Pancreas (tissue), 10 donors: ENCODE data around the gene RNF14. TPM values are rescaled to one million over a fixed set of nuclear protein-coding genes. Genes with fewer than 3 reads are reported as not detected.
"Not testable (repeated sequence)": the region's sequence is repeated elsewhere in the genome, so short reads cannot be mapped to it uniquely, and the experiment has no call there.

Experiments
- ATAC-seq, 4 donors: fragments of 200-7000 bp; cut with Tn5 transposase; one replicate each; pipeline versions ENCODE4 v1.8.0 to v1.9.1; 2020; ENCODE audit warnings: mild to moderate bottlenecking in 4 of 4, moderate library complexity in 4 of 4
- DNase-seq, 6 donors: peaks; one replicate each; pipeline ENCODE4 v3.0.0-alpha.2; 2020
- FAIRE-seq: peaks from 2 replicates; lab custom pipeline; 2012; peaks lifted over from hg19 to GRCh38; lab: Jason Lieb, UNC
- H3K27ac ChIP-seq, 4 donors: fragments of 200-600 bp; sonication (generic); 1 replicate in 3 of 4; 2 replicates in 1 of 4; pipeline versions ENCODE4 v1.5.0 to v1.8.0; 2020
- H3K27me3 ChIP-seq, 4 donors: fragments of 200-600 bp; one replicate each; pipeline ENCODE4 v1.8.0; 2021
- H3K36me3 ChIP-seq, 3 donors: fragments of 200-600 bp; sonication (generic) in 1 of 3; one replicate each; pipeline versions ENCODE4 v1.5.0 to v1.8.0; 2020 to 2021
- H3K4me1 ChIP-seq, 3 donors: fragments of 200-600 bp; one replicate each; pipeline ENCODE4 v1.8.0; 2021
- H3K4me3 ChIP-seq, 4 donors: fragments of 200-600 bp; sonication (generic) in 2 of 4; one replicate each; pipeline versions ENCODE4 v1.5.0 to v1.8.0; 2020 to 2021
- H3K9me3 ChIP-seq, 4 donors: fragments of 200-600 bp; one replicate each; pipeline ENCODE4 v1.8.0; 2021
- WGBS, 2 donors: extraction: QIAGEN DNeasy Blood & Tissue Kit; methylation state at CpG; one replicate each; pipeline ENCODE4 v1.1.7; 2013; 5-methylcytosine and 5-hydroxymethylcytosine counted together
- intact Hi-C, 3 donors: fragments of 100-400 bp; cut with DNase I; formaldehyde crosslinking; loops; one replicate each; pipeline versions ENCODE4 v1.11.1 to v1.14.2; 2022
- polyA plus RNA-seq, 2 donors: library from polyadenylated mRNA; stranded (reverse); fragments of 200-250 nt; gene quantifications; one replicate each; pipeline ENCODE4 v1.2.3, GENCODE V29; 2013
- total RNA-seq, 6 donors: library from RNA; stranded (reverse); fragmentation: NEBNext Ultra II Directional in 4 of 6; extraction: Animal tissue kit (Norgen Biotek cat#: 25700) in 4 of 6; gene quantifications; one replicate each; pipeline versions ENCODE4 v1.2.1 to v1.2.4, GENCODE V29; 2021 to 2023
- TF ChIP-seq, protein P1 (sequence below), 4 donors: fragments of 200-600 bp; sonication (generic) in 3 of 4; IDR thresholded peaks; one replicate each; pipeline versions ENCODE4 v1.5.0 to v1.8.0; 2021; ENCODE audit warnings: antibody characterized with exemption in 4 of 4
- donor health status: healthy with polysubstance abuse.
- donor health status: DM: no; HTN: no; CAD: no; lungs with moderate emphysema.
- donor health status: DM: no; HTN: no; CAD: no.
- donor health status: control.
- donor health status: control.
- donor health status: Bipolar disorder and iron deficiency.
- donor health status: DM: yes; HTN: yes; CAD: no.
- donor health status: DM: no; HTN: no; CAD: no.
- donor health status: DM: no; HTN: no; CAD: no.
- donor health status: DM: yes; HTN: yes; CAD: no.

The RNF14 gene
- total and polyA plus RNA-seq, 8 donors, result 7.8 to 30.4 (median 19.8) TPM

DNA sequence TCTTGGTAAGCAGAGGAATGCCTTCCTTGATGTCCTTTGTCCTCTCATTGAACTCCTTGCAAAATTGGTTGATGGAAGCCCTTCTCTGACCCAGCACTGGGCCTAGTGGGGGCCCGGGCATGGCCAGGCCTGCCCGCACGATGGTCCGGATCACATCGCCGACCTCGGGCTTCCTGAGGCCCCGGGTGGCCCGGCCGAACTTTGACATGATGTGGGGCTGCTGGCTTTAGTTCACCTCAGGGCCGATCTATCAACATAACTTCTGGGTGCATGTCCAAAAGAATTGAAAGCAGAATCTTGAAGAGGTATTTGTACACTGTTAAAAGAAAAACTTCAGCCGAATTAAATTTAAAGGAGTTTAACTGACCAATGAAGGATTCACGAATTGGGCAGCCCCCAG, 68.0 kb downstream of the RNF14 start:
- no peaks in the 10 kb centered on the region for H3K36me3 ChIP-seq
- H3K27me3 ChIP-seq, result no peaks in the 10 kb centered on the region
- no peak for ATAC-seq
- H3K4me1 ChIP-seq, result no peaks in the 10 kb centered on the region
- intact Hi-C loops, result no loop called here
- no peak overlapping the region for H3K27ac ChIP-seq
- 87 to 92% methylated on average over 13 of the region's 13 CpGs for WGBS, 2 donors
- no peak for DNase-seq
- no peaks in the 10 kb centered on the region for H3K9me3 ChIP-seq
- no peak for FAIRE-seq
- TF ChIP-seq, protein P1, sequence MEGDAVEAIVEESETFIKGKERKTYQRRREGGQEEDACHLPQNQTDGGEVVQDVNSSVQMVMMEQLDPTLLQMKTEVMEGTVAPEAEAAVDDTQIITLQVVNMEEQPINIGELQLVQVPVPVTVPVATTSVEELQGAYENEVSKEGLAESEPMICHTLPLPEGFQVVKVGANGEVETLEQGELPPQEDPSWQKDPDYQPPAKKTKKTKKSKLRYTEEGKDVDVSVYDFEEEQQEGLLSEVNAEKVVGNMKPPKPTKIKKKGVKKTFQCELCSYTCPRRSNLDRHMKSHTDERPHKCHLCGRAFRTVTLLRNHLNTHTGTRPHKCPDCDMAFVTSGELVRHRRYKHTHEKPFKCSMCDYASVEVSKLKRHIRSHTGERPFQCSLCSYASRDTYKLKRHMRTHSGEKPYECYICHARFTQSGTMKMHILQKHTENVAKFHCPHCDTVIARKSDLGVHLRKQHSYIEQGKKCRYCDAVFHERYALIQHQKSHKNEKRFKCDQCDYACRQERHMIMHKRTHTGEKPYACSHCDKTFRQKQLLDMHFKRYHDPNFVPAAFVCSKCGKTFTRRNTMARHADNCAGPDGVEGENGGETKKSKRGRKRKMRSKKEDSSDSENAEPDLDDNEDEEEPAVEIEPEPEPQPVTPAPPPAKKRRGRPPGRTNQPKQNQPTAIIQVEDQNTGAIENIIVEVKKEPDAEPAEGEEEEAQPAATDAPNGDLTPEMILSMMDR (IDR thresholded peaks at IDR 0.05), result no peak
- no peak overlapping the region for H3K4me3 ChIP-seq

DNA sequence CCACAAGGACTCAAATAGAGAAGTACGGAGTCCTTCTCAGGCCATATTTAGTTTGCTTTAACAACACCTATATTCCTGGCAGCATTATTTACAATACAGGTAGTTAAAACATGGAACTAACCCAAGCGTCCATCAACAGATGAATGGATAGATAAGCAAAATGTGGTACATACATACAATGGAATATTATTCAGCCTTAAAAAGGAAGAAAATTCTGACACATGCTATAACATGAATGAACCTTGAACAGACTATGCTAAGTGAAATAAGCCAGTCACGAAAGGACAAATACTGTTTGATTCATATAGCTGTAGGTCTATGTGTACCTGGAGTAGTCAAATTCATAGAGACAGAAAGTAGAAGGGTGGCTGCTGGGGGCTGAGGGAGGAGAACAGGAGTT, 68.7 kb downstream of the RNF14 start:
- H3K36me3 ChIP-seq, FAIRE-seq, H3K27me3 ChIP-seq, H3K4me1 ChIP-seq, H3K4me3 ChIP-seq, DNase-seq, H3K9me3 ChIP-seq, ATAC-seq, H3K27ac ChIP-seq, intact Hi-C loops: not testable (repeated sequence)
- 78 to 86% methylated on average over 3 of the region's 3 CpGs for WGBS, 2 donors

DNA sequence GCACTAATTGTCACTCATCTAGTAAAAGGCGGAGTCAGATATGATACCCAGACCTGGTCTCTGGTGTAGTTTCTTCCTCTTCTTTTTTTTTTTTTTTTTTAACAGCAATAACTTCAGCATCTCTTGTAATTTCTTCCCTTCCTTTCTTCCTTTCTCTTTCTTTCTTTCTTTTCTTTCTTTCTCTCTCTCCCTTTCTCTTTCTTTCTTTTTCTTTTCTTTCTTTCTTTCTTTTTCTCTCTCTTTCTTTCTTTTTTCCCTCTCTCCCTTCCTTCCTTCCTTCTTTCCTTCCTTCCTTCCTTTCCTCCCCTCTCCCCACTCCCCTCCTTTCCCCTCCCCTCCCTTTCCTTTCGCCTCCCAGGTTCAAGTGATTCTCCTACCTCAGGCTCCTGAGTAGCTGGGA, 69.8 kb downstream of the RNF14 start:
- ATAC-seq (no peak), FAIRE-seq (no peak), DNase-seq (no peak)
- Histone ChIP-seq H3K27ac (no peak overlapping the region), H3K27me3 (no peaks in the 10 kb centered on the region), H3K36me3 (no peaks in the 10 kb centered on the region), H3K4me1 (no peaks in the 10 kb centered on the region), H3K9me3 (no peaks in the 10 kb centered on the region), H3K4me3 (no peak overlapping the region)
- intact Hi-C loops, result no loop called here
- 95 to 98% methylated on average over 2 of the region's 2 CpGs for WGBS, 2 donors
- TF ChIP-seq, protein P1 (IDR thresholded peaks at IDR 0.05), result no peak

Other genes starting within 250 kb of the RNF14 start
- 10 to 100 TPM; 12.0 to 30.7 (median 16.2) TPM for gene PCDH1, start 90.7 kb upstream of the RNF14 start, total RNA-seq
- gene PCDH1, start 90.7 kb upstream of the RNF14 start, polyA plus RNA-seq, result 10 to 100 TPM in 1 of 2 donors, 1 to 10 TPM in 1; 6.8 to 10.1 TPM
- gene DELE1, start 45.2 kb upstream of the RNF14 start, total RNA-seq, result 10 to 100 TPM; 27.7 to 36.0 (median 33.1) TPM
- 10 to 100 TPM; 38.2 to 45.6 TPM for gene DELE1, start 45.2 kb upstream of the RNF14 start, polyA plus RNA-seq
- gene PCDH12, start 10.9 kb upstream of the RNF14 start, total RNA-seq, result 1 to 10 TPM in 3 of 6 donors, under 1 TPM in 3; 0.32 to 1.7 (median 0.93) TPM
- 1 to 10 TPM in 1 of 2 donors, under 1 TPM in 1; 0.65 to 1.6 TPM for gene PCDH12, start 10.9 kb upstream of the RNF14 start, polyA plus RNA-seq
- 10 to 100 TPM in 1 of 6 donors, 1 to 10 TPM in 5; 4.1 to 15.2 (median 7.4) TPM for gene GNPDA1, start 43.9 kb downstream of the RNF14 start, total RNA-seq
- 10 to 100 TPM in 1 of 2 donors, 1 to 10 TPM in 1; 8.7 to 15.5 TPM for gene GNPDA1, start 43.9 kb downstream of the RNF14 start, polyA plus RNA-seq
- gene NDFIP1, start 139.7 kb downstream of the RNF14 start, total RNA-seq, result 10 to 100 TPM; 28.6 to 41.3 (median 33.7) TPM
- 10 to 100 TPM; 15.7 to 50.1 TPM for gene NDFIP1, start 139.7 kb downstream of the RNF14 start, polyA plus RNA-seq